BJ (cell line): Measurements from ENCODE around the gene AVPR2. TPM values are rescaled to one million over a fixed set of nuclear protein-coding genes. Genes with fewer than 3 reads are reported as not detected.

Experiments
- CTCF ChIA-PET: fragments of 350-600 bp; formaldehyde crosslinking; extraction: SDS; loops from one replicate; lab custom pipeline; 2021; ENCODE audit warnings: antibody characterized with exemption, inconsistent platforms; lab: Yijun Ruan, JAX
- POLR2A ChIA-PET: fragments of 300-600 bp; sonication (Branson Sonifier 250); formaldehyde crosslinking; extraction: SDS; loops from one replicate; lab custom pipeline; 2021; ENCODE audit warnings: antibody characterized with exemption; lab: Charles Lee
- DNase-seq: peaks from one replicate; pipeline ENCODE4 v3.0.0-alpha.2; 2011; ENCODE audit warnings: low read depth
- H3K27me3 ChIP-seq: 2 replicates; pipeline ENCODE4 v1.6.0; 2011; ENCODE audit warnings: low read length; ENCODE audit not compliant: control insufficient read depth, insufficient read depth
- H3K36me3 ChIP-seq: 2 replicates; pipeline ENCODE4 v1.5.1; 2011; ENCODE audit warnings: low read length; ENCODE audit not compliant: control insufficient read depth, insufficient read depth
- H3K4me3 ChIP-seq: 2 replicates; pipeline ENCODE4 v1.5.1; 2011; ENCODE audit warnings: low read depth, mild to moderate bottlenecking, control low read depth, low read length
- polyA plus RNA-seq: library from polyadenylated mRNA; depleted of rRNA; stranded (reverse); fragments of >200 nt; gene quantifications from 2 replicates; pipeline ENCODE4 v1.2.3, GENCODE V29; 2011
- TF ChIP-seq, protein P1 (sequence below): IDR thresholded peaks from 2 replicates; pipeline ENCODE4 v1.5.1; 2011; ENCODE audit warnings: low read depth, mild to moderate bottlenecking, control low read depth, inconsistent platforms, low read length, moderate library complexity; ENCODE audit not compliant: insufficient read depth

AVPR2 gene
- polyA plus RNA-seq, 1 experiment = not detected

DNA sequence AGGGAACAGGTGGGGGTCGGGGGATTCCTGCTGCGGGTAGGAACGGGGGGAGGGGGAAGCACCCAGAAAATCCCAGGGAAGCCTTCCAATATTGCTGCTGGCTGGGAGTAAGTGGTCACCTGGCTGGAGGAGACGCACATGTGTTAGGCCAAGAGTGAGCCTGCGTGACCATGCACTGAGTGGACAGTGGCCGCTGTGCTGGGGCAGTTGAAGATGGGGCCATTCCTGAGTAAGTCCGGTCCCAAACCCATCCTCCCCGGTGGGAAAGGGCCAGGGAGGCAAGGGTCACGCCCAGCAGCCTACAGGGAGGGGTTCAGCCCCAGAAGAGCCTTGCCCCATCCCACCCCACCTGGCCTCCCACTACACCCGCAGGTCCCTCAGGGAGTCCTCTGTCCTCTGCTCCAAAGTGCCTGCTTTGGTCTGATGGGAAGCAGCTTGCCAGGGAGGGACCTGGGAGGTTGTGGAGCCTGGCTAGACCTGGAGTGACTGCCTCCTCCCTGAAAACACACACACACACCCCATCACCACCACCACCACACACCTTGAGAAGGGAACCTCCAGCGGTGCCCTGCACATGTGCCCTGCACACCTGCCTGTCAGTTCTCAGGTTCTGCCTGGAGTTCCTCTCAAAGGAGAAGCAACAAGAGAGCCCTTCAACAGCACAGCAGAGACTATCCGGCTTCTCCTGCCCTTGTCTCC is 24.6 kb upstream of the AVPR2 start:
- Histone ChIP-seq H3K36me3 (peaks cover 2% of the 10 kb centered on the region; the same call in 1 of the 2 replicates), H3K4me3 (no peak overlapping the region), H3K27me3 (no peaks in the 10 kb centered on the region)
- DNase-seq = no peak
- ChIA-PET CTCF (no interaction called here), POLR2A (no interaction called here)
- TF ChIP-seq, protein P1, sequence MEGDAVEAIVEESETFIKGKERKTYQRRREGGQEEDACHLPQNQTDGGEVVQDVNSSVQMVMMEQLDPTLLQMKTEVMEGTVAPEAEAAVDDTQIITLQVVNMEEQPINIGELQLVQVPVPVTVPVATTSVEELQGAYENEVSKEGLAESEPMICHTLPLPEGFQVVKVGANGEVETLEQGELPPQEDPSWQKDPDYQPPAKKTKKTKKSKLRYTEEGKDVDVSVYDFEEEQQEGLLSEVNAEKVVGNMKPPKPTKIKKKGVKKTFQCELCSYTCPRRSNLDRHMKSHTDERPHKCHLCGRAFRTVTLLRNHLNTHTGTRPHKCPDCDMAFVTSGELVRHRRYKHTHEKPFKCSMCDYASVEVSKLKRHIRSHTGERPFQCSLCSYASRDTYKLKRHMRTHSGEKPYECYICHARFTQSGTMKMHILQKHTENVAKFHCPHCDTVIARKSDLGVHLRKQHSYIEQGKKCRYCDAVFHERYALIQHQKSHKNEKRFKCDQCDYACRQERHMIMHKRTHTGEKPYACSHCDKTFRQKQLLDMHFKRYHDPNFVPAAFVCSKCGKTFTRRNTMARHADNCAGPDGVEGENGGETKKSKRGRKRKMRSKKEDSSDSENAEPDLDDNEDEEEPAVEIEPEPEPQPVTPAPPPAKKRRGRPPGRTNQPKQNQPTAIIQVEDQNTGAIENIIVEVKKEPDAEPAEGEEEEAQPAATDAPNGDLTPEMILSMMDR = no peak

- DNase-seq = no peak
- TF ChIP-seq, protein P1 = no peak
- ChIA-PET CTCF (no interaction called here), POLR2A (no interaction called here)
- Histone ChIP-seq H3K4me3 (no peak overlapping the region), H3K27me3 (no peaks in the 10 kb centered on the region), H3K36me3 (peaks cover 2% of the 10 kb centered on the region; the same call in 1 of the 2 replicates)
Observed at GRCh38 chrX:153880440-153880815, 24.0 kb upstream of the AVPR2 start.

GRCh38 chrX:153881281-153881680 is 23.2 kb upstream of the AVPR2 start:
- TF ChIP-seq, protein P1 = no peak
- DNase-seq = no peak
- ChIA-PET CTCF (interaction anchor here (1.1 kb wide), 1 partner anchor 41 kb away, joined by 4 read pairs; no protein-coding TSS in a partner anchor), POLR2A (no interaction called here)
- peaks cover 2% of the 10 kb centered on the region; the same call in 1 of the 2 replicates for H3K36me3 ChIP-seq
- no peak overlapping the region for H3K4me3 ChIP-seq
- H3K27me3 ChIP-seq = no peaks in the 10 kb centered on the region

- Histone ChIP-seq H3K27me3 (no peaks in the 10 kb centered on the region), H3K36me3 (peaks cover 2% of the 10 kb centered on the region; the same call in 1 of the 2 replicates), H3K4me3 (no peak overlapping the region)
- CTCF ChIA-PET = no interaction called here
- no peak for DNase-seq
- POLR2A ChIA-PET = no interaction called here
- TF ChIP-seq, protein P1 = no peak
Observed at GRCh38 chrX:153882086-153882498, 22.4 kb upstream of the AVPR2 start.

GRCh38 chrX:153882557-153882956 is 21.9 kb upstream of the AVPR2 start:
- Histone ChIP-seq H3K36me3 (peaks cover 2% of the 10 kb centered on the region; the same call in 1 of the 2 replicates), H3K4me3 (no peak overlapping the region), H3K27me3 (no peaks in the 10 kb centered on the region)
- ChIA-PET POLR2A (no interaction called here), CTCF (no interaction called here)
- DNase-seq = no peak
- TF ChIP-seq, protein P1 = no peak
